ENCODE data around the gene ZNF823.

The ZNF823 gene

GRCh38 chr19:11705474-11705873, 33.3 kb downstream of the ZNF823 start (continued):
- TF ChIP-seq, protein P1, sequence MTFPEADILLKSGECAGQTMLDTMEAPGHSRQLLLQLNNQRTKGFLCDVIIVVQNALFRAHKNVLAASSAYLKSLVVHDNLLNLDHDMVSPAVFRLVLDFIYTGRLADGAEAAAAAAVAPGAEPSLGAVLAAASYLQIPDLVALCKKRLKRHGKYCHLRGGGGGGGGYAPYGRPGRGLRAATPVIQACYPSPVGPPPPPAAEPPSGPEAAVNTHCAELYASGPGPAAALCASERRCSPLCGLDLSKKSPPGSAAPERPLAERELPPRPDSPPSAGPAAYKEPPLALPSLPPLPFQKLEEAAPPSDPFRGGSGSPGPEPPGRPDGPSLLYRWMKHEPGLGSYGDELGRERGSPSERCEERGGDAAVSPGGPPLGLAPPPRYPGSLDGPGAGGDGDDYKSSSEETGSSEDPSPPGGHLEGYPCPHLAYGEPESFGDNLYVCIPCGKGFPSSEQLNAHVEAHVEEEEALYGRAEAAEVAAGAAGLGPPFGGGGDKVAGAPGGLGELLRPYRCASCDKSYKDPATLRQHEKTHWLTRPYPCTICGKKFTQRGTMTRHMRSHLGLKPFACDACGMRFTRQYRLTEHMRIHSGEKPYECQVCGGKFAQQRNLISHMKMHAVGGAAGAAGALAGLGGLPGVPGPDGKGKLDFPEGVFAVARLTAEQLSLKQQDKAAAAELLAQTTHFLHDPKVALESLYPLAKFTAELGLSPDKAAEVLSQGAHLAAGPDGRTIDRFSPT (tag by site-specific recombination; IDR thresholded peaks at IDR 0.05), result no peak

- TF ChIP-seq ZFP3 (tag by site-specific recombination; IDR thresholded peaks at IDR 0.05; ENCODE audit: low read depth) (no peak), SP7 (tag by site-specific recombination; IDR thresholded peaks at IDR 0.05) (no peak), ZNF26 (tag by site-specific recombination; IDR thresholded peaks at IDR 0.05) (no peak), ZIC2 (tag by site-specific recombination; IDR thresholded peaks at IDR 0.05) (no peak), SP2 (tag by site-specific recombination; IDR thresholded peaks at IDR 0.05) (no peak), KLF17 (tag by site-specific recombination; IDR thresholded peaks at IDR 0.05) (no peak), KLF16 (tag by site-specific recombination; IDR thresholded peaks at IDR 0.05) (no peak), ZNF121 (tag by site-specific recombination; IDR thresholded peaks at IDR 0.05) (no peak), SCRT2 (tag by site-specific recombination; IDR thresholded peaks at IDR 0.05) (no peak)
- TF ChIP-seq, protein P2, sequence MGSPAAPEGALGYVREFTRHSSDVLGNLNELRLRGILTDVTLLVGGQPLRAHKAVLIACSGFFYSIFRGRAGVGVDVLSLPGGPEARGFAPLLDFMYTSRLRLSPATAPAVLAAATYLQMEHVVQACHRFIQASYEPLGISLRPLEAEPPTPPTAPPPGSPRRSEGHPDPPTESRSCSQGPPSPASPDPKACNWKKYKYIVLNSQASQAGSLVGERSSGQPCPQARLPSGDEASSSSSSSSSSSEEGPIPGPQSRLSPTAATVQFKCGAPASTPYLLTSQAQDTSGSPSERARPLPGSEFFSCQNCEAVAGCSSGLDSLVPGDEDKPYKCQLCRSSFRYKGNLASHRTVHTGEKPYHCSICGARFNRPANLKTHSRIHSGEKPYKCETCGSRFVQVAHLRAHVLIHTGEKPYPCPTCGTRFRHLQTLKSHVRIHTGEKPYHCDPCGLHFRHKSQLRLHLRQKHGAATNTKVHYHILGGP (tag by site-specific recombination; IDR thresholded peaks at IDR 0.05), result no peak
- TF ChIP-seq, protein P1 (tag by site-specific recombination; IDR thresholded peaks at IDR 0.05), result no peak
- TF ChIP-seq, protein P3, sequence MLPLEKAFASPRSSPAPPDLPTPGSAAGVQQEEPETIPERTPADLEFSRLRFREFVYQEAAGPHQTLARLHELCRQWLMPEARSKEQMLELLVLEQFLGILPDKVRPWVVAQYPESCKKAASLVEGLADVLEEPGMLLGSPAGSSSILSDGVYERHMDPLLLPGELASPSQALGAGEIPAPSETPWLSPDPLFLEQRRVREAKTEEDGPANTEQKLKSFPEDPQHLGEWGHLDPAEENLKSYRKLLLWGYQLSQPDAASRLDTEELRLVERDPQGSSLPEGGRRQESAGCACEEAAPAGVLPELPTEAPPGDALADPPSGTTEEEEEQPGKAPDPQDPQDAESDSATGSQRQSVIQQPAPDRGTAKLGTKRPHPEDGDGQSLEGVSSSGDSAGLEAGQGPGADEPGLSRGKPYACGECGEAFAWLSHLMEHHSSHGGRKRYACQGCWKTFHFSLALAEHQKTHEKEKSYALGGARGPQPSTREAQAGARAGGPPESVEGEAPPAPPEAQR (tag by site-specific recombination; IDR thresholded peaks at IDR 0.05), result no peak
- TF ChIP-seq, protein P4, sequence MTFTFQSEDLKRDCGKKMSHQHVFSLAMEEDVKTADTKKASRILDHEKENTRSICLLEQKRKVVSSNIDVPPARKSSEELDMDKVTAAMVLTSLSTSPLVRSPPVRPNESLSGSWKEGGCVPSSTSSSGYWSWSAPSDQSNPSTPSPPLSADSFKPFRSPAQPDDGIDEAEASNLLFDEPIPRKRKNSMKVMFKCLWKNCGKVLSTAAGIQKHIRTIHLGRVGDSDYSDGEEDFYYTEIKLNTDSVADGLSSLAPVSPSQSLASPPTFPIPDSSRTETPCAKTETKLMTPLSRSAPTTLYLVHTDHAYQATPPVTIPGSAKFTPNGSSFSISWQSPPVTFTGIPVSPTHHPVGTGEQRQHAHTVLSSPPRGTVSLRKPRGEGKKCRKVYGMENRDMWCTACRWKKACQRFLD (tag by site-specific recombination; IDR thresholded peaks at IDR 0.05), result no peak
- no peaks in the 10 kb centered on the region for H3K36me3 ChIP-seq (ENCODE audit: control insufficient read depth in 2 of 2, insufficient read depth in 1 of 2, low read length in 2 of 2)
- H3K4me3 ChIP-seq (ENCODE audit: low read depth, low read length), result no peak overlapping the region
- ChIA-PET CTCF (no interaction called here), POLR2A (no interaction called here)
- H3K4me1 ChIP-seq (ENCODE audit: control insufficient read depth, insufficient read depth, low read length), result no peaks in the 10 kb centered on the region
- H3K9me3 ChIP-seq (ENCODE audit: control insufficient read depth, insufficient read depth, low read depth, low read length), result no peaks in the 10 kb centered on the region
- no peak overlapping the region for H3K27ac ChIP-seq (ENCODE audit: extremely low read depth, low read depth, low read length)
Observed at GRCh38 chr19:11704626-11705025, 34.1 kb downstream of the ZNF823 start.

Data from HEK293 (cell line).